CD8-positive, alpha-beta memory T cell (primary cell): ENCODE results near the gene SRGAP1. TPM values are rescaled to one million over a fixed set of nuclear protein-coding genes. Genes with fewer than 3 reads are reported as not detected.
A peak's percentile ranks its signal among the peaks of the same experiment; 100 is the strongest.

Experiments used
- CTCF ChIA-PET: fragments of 350-600 bp; sonication (Branson Sonifier 250); formaldehyde crosslinking; loops from one replicate; lab custom pipeline; 2021; ENCODE audit warnings: antibody characterized with exemption; lab: Charles Lee
- POLR2A ChIA-PET: fragments of 350-600 bp; sonication (Branson Sonifier 250); formaldehyde crosslinking; loops from one replicate; lab custom pipeline; 2021; ENCODE audit warnings: antibody characterized with exemption; lab: Charles Lee
- DNase-seq, 5 donors: peaks; one replicate each; pipeline versions ENCODE4 v3.0.0 to v3.0.0-alpha.2; 2020 to 2022; ENCODE audit warnings: mixed read lengths in 1 of 5
- H3K27ac ChIP-seq: one replicate; pipeline ENCODE4 v1.7.0; 2013; ENCODE audit warnings: low read depth, mild to moderate bottlenecking, low read length, moderate library complexity
- H3K27me3 ChIP-seq: 2 replicates; pipeline ENCODE4 v1.7.0; 2013; ENCODE audit warnings: low read length, mild to moderate bottlenecking; ENCODE audit not compliant: insufficient read depth, poor library complexity, severe bottlenecking
- H3K36me3 ChIP-seq: 2 replicates; pipeline ENCODE4 v1.7.0; 2013; ENCODE audit warnings: mild to moderate bottlenecking, low read length, moderate library complexity; ENCODE audit not compliant: insufficient read depth
- H3K4me1 ChIP-seq: 2 replicates; pipeline ENCODE4 v1.7.0; 2013; ENCODE audit warnings: mild to moderate bottlenecking, low read length, moderate library complexity; ENCODE audit not compliant: insufficient read depth
- H3K4me3 ChIP-seq: 2 replicates; pipeline ENCODE4 v1.7.0; 2013; ENCODE audit warnings: mild to moderate bottlenecking, low read length
- H3K9me3 ChIP-seq: 2 replicates; pipeline ENCODE4 v1.7.0; 2013; ENCODE audit warnings: mild to moderate bottlenecking, low read length
- H3K27ac Mint-ChIP-seq, 8 donors: one replicate each; pipeline ENCODE4 v1.8.0; 2020 to 2021; ENCODE audit warnings: mixed read lengths in 8 of 8, mild to moderate bottlenecking in 6 of 8, inconsistent platforms in 3 of 8, moderate library complexity in 3 of 8
- H3K27me3 Mint-ChIP-seq, 2 donors: one replicate each; pipeline ENCODE4 v1.8.0; 2020 to 2021; ENCODE audit warnings: mixed read lengths in 2 of 2, mild to moderate bottlenecking in 1 of 2, moderate library complexity in 1 of 2
- H3K36me3 Mint-ChIP-seq, 3 donors: one replicate each; pipeline ENCODE4 v1.8.0; 2020 to 2021; ENCODE audit warnings: mixed read lengths in 3 of 3, inconsistent platforms in 1 of 3, mild to moderate bottlenecking in 1 of 3
- H3K4me1 Mint-ChIP-seq, 3 donors: one replicate each; pipeline ENCODE4 v1.8.0; 2020 to 2021; ENCODE audit warnings: mixed read lengths in 3 of 3, inconsistent platforms in 1 of 3, mild to moderate bottlenecking in 1 of 3
- H3K4me3 Mint-ChIP-seq, 7 donors: one replicate each; pipeline ENCODE4 v1.8.0; 2020 to 2021; ENCODE audit warnings: mixed read lengths in 7 of 7, mild to moderate bottlenecking in 6 of 7, moderate library complexity in 4 of 7, inconsistent platforms in 2 of 7
- H3K9me3 Mint-ChIP-seq, 5 donors: one replicate each; pipeline ENCODE4 v1.8.0; 2020 to 2022; ENCODE audit warnings: mixed read lengths in 5 of 5, mild to moderate bottlenecking in 3 of 5, moderate library complexity in 2 of 5, inconsistent platforms in 1 of 5
- polyA plus RNA-seq: library from polyadenylated mRNA; unstranded; fragments of 300-500 nt; fragmentation: Illumina TruSeq; gene quantifications from one replicate; pipeline ENCODE4 v1.2.3, GENCODE V29; 2021
- total RNA-seq, 2 experiments: library from RNA; stranded (reverse); gene quantifications; one replicate each; pipeline ENCODE4 v1.2.3, GENCODE V29; 2021

Gene SRGAP1
- total and polyA plus RNA-seq, 3 experiments from 2014 or later: 0.09 to 0.64 (median 0.61) TPM

- Histone ChIP-seq H3K27ac (no peak overlapping the region), H3K9me3 (no peaks in the 10 kb centered on the region), H3K4me3 (no peak overlapping the region), H3K27me3 (no peaks in the 10 kb centered on the region), H3K36me3 (no peaks in the 10 kb centered on the region), H3K4me1 (peaks cover 5% of the 10 kb centered on the region)
- no peak for DNase-seq
- no peaks in the 10 kb centered on the region for H3K9me3 Mint-ChIP-seq
- ChIA-PET POLR2A (interaction anchor here (0.6 kb wide), 1 partner anchor 17 kb away, joined by 3 read pairs; no protein-coding TSS in a partner anchor), CTCF (no interaction called here)
- no peak overlapping the region for H3K4me3 Mint-ChIP-seq
- peaks cover 0 to 16% (median 8%) of the 10 kb centered on the region in 3 donors for H3K36me3 Mint-ChIP-seq
- H3K4me1 Mint-ChIP-seq: peaks cover 5 to 10% (median 10%) of the 10 kb centered on the region in 3 donors
- no peak overlapping the region for H3K27ac Mint-ChIP-seq
- no peaks in the 10 kb centered on the region for H3K27me3 Mint-ChIP-seq
Measured at GRCh38 chr12:63809566-63809965, 34.9 kb upstream of the SRGAP1 start.

- H3K27me3 Mint-ChIP-seq: no peaks in the 10 kb centered on the region
- no peaks in the 10 kb centered on the region for H3K9me3 Mint-ChIP-seq
- no peak overlapping the region for H3K4me3 Mint-ChIP-seq
- peak overlapping the region in 1 of 8 donors; percentile 27 for H3K27ac Mint-ChIP-seq
- Histone ChIP-seq H3K27me3 (no peaks in the 10 kb centered on the region), H3K36me3 (no peaks in the 10 kb centered on the region), H3K4me3 (no peak overlapping the region), H3K27ac (no peak overlapping the region), H3K9me3 (no peaks in the 10 kb centered on the region), H3K4me1 (peaks cover 11% of the 10 kb centered on the region)
- H3K4me1 Mint-ChIP-seq: peaks cover 19 to 25% (median 23%) of the 10 kb centered on the region in 3 donors
- CTCF ChIA-PET: interaction anchor here (1.4 kb wide), 1 partner anchor 10 kb away, joined by 6 read pairs; no protein-coding TSS in a partner anchor
- POLR2A ChIA-PET: no interaction called here
- peaks cover 0 to 5% (median 0%) of the 10 kb centered on the region in 3 donors for H3K36me3 Mint-ChIP-seq
- DNase-seq: no peak
Measured at GRCh38 chr12:63811334-63811733, 33.2 kb upstream of the SRGAP1 start.

DNA sequence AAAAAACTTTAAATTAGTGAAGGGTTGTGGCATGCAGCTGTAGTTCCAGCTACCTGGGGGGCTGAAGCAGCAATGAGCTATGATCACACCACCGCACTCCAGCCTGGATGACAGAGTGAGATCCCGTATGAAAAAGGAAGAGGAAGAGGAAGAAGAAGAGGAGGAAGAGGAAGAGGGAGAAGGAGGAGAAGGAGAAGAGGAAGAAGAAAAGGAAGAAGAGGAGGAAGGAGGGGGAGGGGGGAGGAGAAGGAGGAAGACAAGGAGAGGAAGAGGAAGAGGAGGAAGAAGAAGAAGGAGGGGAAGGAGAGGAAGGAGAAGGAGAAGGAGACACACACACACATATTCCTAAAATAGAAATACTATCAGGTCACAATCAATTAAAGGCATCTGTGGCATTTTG is 32.7 kb upstream of the SRGAP1 start:
- H3K4me3 ChIP-seq: no peak overlapping the region
- Mint-ChIP-seq H3K4me3 (no peak overlapping the region), H3K27ac (no peak overlapping the region), H3K36me3 (peaks cover 0 to 5% (median 0%) of the 10 kb centered on the region in 3 donors), H3K4me1 (peaks cover 19 to 25% (median 23%) of the 10 kb centered on the region in 3 donors), H3K27me3 (no peaks in the 10 kb centered on the region), H3K9me3 (no peaks in the 10 kb centered on the region)
- no peaks in the 10 kb centered on the region for H3K9me3 ChIP-seq
- no peaks in the 10 kb centered on the region for H3K36me3 ChIP-seq
- DNase-seq: no peak
- ChIA-PET POLR2A (no interaction called here), CTCF (interaction anchor here (1.2 kb wide), 1 partner anchor 733 kb away, joined by 4 read pairs; no protein-coding TSS in a partner anchor)
- H3K4me1 ChIP-seq: peaks cover 11% of the 10 kb centered on the region
- no peaks in the 10 kb centered on the region for H3K27me3 ChIP-seq
- no peak overlapping the region for H3K27ac ChIP-seq

- ChIA-PET POLR2A (no interaction called here), CTCF (interaction anchor here (1.0 to 1.3 kb wide), 3 partner anchors 12 to 30 kb away, joined by 3 to 4 read pairs (median 4); partner anchors contain the start of gene SRGAP1)
- H3K27ac ChIP-seq: peak overlapping the region; percentile 11
- H3K9me3 ChIP-seq: no peaks in the 10 kb centered on the region
- H3K36me3 ChIP-seq: no peaks in the 10 kb centered on the region
- H3K27me3 ChIP-seq: no peaks in the 10 kb centered on the region
- peak overlapping the region in 6 of 7 donors; percentile 58 to 73 (median 65) for H3K4me3 Mint-ChIP-seq
- no peak for DNase-seq
- peaks cover 11% of the 10 kb centered on the region for H3K4me1 ChIP-seq
- peaks cover 19 to 25% (median 23%) of the 10 kb centered on the region in 3 donors for H3K4me1 Mint-ChIP-seq
- H3K4me3 ChIP-seq: no peak overlapping the region
- peaks cover 0 to 6% (median 5%) of the 10 kb centered on the region in 5 donors for H3K9me3 Mint-ChIP-seq
- peak overlapping the region; percentile 59 to 91 (median 84) for H3K27ac Mint-ChIP-seq
- H3K27me3 Mint-ChIP-seq: no peaks in the 10 kb centered on the region
- H3K36me3 Mint-ChIP-seq: peaks cover 2 to 9% (median 2%) of the 10 kb centered on the region in 3 donors
Measured at GRCh38 chr12:63814146-63814772, 30.2 kb upstream of the SRGAP1 start.

GRCh38 chr12:63815482-63815852 is 29.0 kb upstream of the SRGAP1 start:
- Histone ChIP-seq H3K4me1 (peaks cover 11% of the 10 kb centered on the region), H3K36me3 (no peaks in the 10 kb centered on the region), H3K4me3 (no peak overlapping the region), H3K27ac (no peak overlapping the region), H3K27me3 (peaks cover 5% of the 10 kb centered on the region), H3K9me3 (no peaks in the 10 kb centered on the region)
- peaks cover 5 to 9% (median 7%) of the 10 kb centered on the region in 5 donors for H3K9me3 Mint-ChIP-seq
- DNase-seq: no peak
- POLR2A ChIA-PET: no interaction called here
- peak overlapping the region in 2 of 7 donors; percentile 37 to 63 for H3K4me3 Mint-ChIP-seq
- CTCF ChIA-PET: interaction anchor here (1.0 kb wide), 1 partner anchor 29 kb away, joined by 4 read pairs; the partner anchor contains the start of gene SRGAP1
- H3K36me3 Mint-ChIP-seq: peaks cover 0 to 18% (median 2%) of the 10 kb centered on the region in 3 donors
- H3K27me3 Mint-ChIP-seq: peaks cover 0 to 5% of the 10 kb centered on the region in 2 donors
- peaks cover 19 to 25% (median 23%) of the 10 kb centered on the region in 3 donors for H3K4me1 Mint-ChIP-seq
- H3K27ac Mint-ChIP-seq: peak overlapping the region in 5 of 8 donors; percentile 30 to 78 (median 61)

DNA sequence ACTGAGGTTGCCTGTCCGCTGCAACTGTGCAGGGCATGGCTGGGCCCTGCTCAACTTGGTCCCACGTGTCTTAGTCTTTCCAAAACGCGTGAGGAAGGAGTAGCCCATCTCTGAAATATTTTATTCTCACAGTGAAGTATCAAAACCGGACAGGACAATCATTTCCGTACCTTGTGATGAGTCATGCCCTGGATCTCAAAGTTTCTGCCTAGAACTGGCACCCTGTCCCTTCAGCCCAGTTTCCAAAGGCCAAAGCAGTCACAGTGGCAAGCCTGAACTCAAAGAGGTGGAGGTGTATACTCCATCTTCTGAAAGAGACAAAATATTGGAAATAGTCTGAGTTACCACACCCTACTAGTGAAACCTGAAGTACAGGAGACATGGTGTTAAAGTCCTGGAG is 28.5 kb upstream of the SRGAP1 start:
- H3K27ac ChIP-seq: no peak overlapping the region

GRCh38 chr12:63820427-63820826 is 24.1 kb upstream of the SRGAP1 start:
- Histone ChIP-seq H3K36me3 (no peaks in the 10 kb centered on the region), H3K27me3 (peaks cover 5% of the 10 kb centered on the region), H3K9me3 (no peaks in the 10 kb centered on the region), H3K4me1 (no peaks in the 10 kb centered on the region), H3K27ac (no peak overlapping the region), H3K4me3 (no peak overlapping the region)
- CTCF ChIA-PET: no interaction called here
- Mint-ChIP-seq H3K9me3 (peaks cover 5 to 9% (median 7%) of the 10 kb centered on the region in 5 donors), H3K4me3 (no peak overlapping the region), H3K27me3 (peaks cover 12 to 29% of the 10 kb centered on the region in 2 donors), H3K36me3 (peaks cover 0 to 18% (median 2%) of the 10 kb centered on the region in 3 donors), H3K4me1 (peaks cover 11 to 14% (median 13%) of the 10 kb centered on the region in 3 donors), H3K27ac (no peak overlapping the region)
- no peak for DNase-seq
- POLR2A ChIA-PET: no interaction called here

More for the DNA sequence above, 28.5 kb upstream of the SRGAP1 start:
- Histone ChIP-seq H3K4me1 (peaks cover 11% of the 10 kb centered on the region), H3K9me3 (no peaks in the 10 kb centered on the region), H3K36me3 (no peaks in the 10 kb centered on the region), H3K4me3 (no peak overlapping the region), H3K27me3 (peaks cover 5% of the 10 kb centered on the region)
- DNase-seq: no peak
- H3K9me3 Mint-ChIP-seq: peaks cover 5 to 9% (median 7%) of the 10 kb centered on the region in 5 donors
- H3K27me3 Mint-ChIP-seq: peaks cover 4 to 8% of the 10 kb centered on the region in 2 donors
- H3K4me3 Mint-ChIP-seq: peak overlapping the region in 1 of 7 donors; percentile 37
- H3K4me1 Mint-ChIP-seq: peaks cover 19 to 25% (median 23%) of the 10 kb centered on the region in 3 donors
- CTCF ChIA-PET: no interaction called here
- POLR2A ChIA-PET: no interaction called here
- peaks cover 0 to 18% (median 2%) of the 10 kb centered on the region in 3 donors for H3K36me3 Mint-ChIP-seq
- H3K27ac Mint-ChIP-seq: peak overlapping the region in 1 of 8 donors; percentile 78

DNA sequence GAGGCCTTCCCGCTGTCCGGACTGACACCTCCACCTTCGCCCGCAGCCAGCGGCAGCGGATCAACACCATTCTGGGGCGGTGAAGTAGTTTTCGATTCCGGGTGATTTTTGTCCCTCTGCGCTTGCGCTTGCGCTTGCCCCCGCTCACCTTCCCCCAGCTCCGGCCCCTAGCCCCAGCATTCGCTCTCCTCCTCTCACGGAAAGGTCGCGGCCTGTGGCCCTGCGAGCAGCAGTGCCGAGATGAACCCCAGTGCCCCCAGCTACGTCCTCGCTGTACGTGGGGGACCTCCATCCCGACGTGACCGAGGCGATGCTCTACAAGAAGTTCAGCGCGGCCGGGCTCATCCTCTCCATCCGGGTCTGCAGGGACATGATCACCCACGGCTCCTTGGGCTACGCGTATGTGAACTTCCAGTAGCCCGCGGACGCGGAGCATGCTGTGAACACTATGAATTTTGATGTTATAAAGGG is 22.7 kb upstream of the SRGAP1 start:
- DNase-seq: no peak
- POLR2A ChIA-PET: no interaction called here
- CTCF ChIA-PET: interaction anchor here (1.1 to 1.8 kb wide), 2 partner anchors 9 to 435 kb away, joined by 3 to 4 read pairs; no protein-coding TSS in a partner anchor
- Mint-ChIP-seq H3K9me3 (peaks cover 5 to 9% (median 7%) of the 10 kb centered on the region in 5 donors), H3K27ac (peak overlapping the region in 3 of 8 donors; percentile 28 to 63 (median 31)), H3K36me3 (peaks cover 0 to 18% (median 2%) of the 10 kb centered on the region in 3 donors), H3K27me3 (peaks cover 12 to 29% of the 10 kb centered on the region in 2 donors), H3K4me3 (peak overlapping the region in 6 of 7 donors; percentile 37 to 89 (median 84)), H3K4me1 (peaks cover 6 to 8% (median 6%) of the 10 kb centered on the region in 3 donors)
- no peak overlapping the region for H3K27ac ChIP-seq
- no peaks in the 10 kb centered on the region for H3K4me1 ChIP-seq
- H3K9me3 ChIP-seq: no peaks in the 10 kb centered on the region
- H3K36me3 ChIP-seq: no peaks in the 10 kb centered on the region
- peaks cover 5% of the 10 kb centered on the region for H3K27me3 ChIP-seq
- no peak overlapping the region for H3K4me3 ChIP-seq
